ENCODE results near the gene CHORDC1. TPM values are rescaled to one million over a fixed set of nuclear protein-coding genes. Genes with fewer than 3 reads are reported as not detected.
"Not testable (repeated sequence)": the region's sequence is repeated elsewhere in the genome, so short reads cannot be mapped to it uniquely, and the experiment has no call there.

CHORDC1 gene
- total and polyA plus RNA-seq, 10 of the 15 experiments (the other 5 are each of a cell fraction or from before 2014, with no cell fraction given), result 32.6 to 108 (median 54.3) TPM

DNA sequence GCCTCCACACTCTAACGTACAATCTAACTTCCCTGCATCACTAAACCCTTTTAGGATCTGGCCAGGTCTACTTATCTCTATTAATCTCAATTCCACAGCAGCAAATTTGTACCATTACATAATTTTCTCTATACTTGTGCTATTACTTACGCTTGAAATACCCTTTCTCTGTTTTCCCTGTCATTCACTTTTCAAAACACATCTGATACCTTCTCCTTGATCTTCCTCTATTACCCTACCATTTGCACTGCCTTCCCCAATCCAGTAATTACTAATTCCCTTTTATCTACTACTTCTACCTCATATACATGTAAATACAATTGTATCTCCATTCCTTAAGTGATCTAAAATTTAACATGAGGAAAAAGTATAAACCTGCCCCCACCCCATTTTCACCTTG is 14.0 kb downstream of the CHORDC1 start:
- Histone ChIP-seq H3K79me2 (ENCODE audit: control insufficient read depth, insufficient read depth, low read length) (peaks cover 3% of the 10 kb centered on the region), H3K36me3 (ENCODE audit: control insufficient read depth in 2 of 2, insufficient read depth in 2 of 2, low read length in 1 of 2) (peaks cover 0 to 25% of the 10 kb centered on the region in 2 experiments; a peak in 3 of 4 replicates), H3K27ac (ENCODE audit: control insufficient read depth, insufficient read depth) (no peak overlapping the region), H4K20me1 (ENCODE audit: control insufficient read depth, insufficient read depth) (no peaks in the 10 kb centered on the region), H3K4me1 (ENCODE audit: control insufficient read depth, insufficient read depth, low read length) (no peaks in the 10 kb centered on the region), H3K4me2 (ENCODE audit: control insufficient read depth, insufficient read depth) (no peak overlapping the region), H2AFZ (ENCODE audit: control insufficient read depth, low read depth, low read length) (no peak overlapping the region), H3K27me3 (replicated peaks in 1 of 2; ENCODE audit: control insufficient read depth in 2 of 2, insufficient read depth in 2 of 2, low read length in 1 of 2) (no peaks in the 10 kb centered on the region), H3K9ac (ENCODE audit: control insufficient read depth, insufficient read depth, low read length) (no peak overlapping the region), H3K9me3 (replicated peaks; ENCODE audit: control insufficient read depth, insufficient read depth, low read length) (no peaks in the 10 kb centered on the region), H3K4me3 (no peak overlapping the region)
- FAIRE-seq (no peak), DNase-seq (ENCODE audit: low read depth, low spot score) (no peak), ATAC-seq (no peak)
- POLR2A ChIA-PET, result no interaction called here
- SMC1A ChIA-PET (ENCODE audit: uncharacterized antibody, unreplicated experiment), result interaction anchor here (1.6 kb wide), 1 partner anchor 12 kb away, joined by 5 read pairs; no protein-coding TSS in a partner anchor
- in situ Hi-C loops (cut with MboI), result no loop called here
- no TSS peak for BruUV-seq (replicated peaks)
- RAD21 ChIA-PET (ENCODE audit: unreplicated experiment), result no interaction called here
- 100% methylated on average over 2 of the region's 2 CpGs for WGBS (ENCODE audit: insufficient coverage, insufficient replicate concordance, low lambda C conversion rate, missing lambda C conversion rate)
- TF ChIP-seq SUPT20H (IDR thresholded peaks at IDR 0.05; ENCODE audit: borderline replicate concordance, control insufficient read depth, low read depth, low read length), result no peak
- TF ChIP-seq SMAD1 (IDR thresholded peaks at IDR 0.05; ENCODE audit: low read depth, partially characterized antibody), result no peak
- TF ChIP-seq RELA (IDR thresholded peaks at IDR 0.05; ENCODE audit: borderline replicate concordance, partially characterized antibody), result no peak
- no peak for TF ChIP-seq MEF2B (IDR thresholded peaks at IDR 0.05; ENCODE audit: partially characterized antibody, poor library complexity, severe bottlenecking)
- no peak for TF ChIP-seq CHD4 (IDR thresholded peaks at IDR 0.05)
- intact Hi-C loops (cut with micrococcal nuclease; ENCODE audit: unreplicated experiment), result no loop called here
- CTCF ChIA-PET, result interaction anchor here (0.9 to 1.0 kb wide), 2 partner anchors 11 to 13 kb away, joined by 3 to 4 read pairs; no protein-coding TSS in a partner anchor

DNA sequence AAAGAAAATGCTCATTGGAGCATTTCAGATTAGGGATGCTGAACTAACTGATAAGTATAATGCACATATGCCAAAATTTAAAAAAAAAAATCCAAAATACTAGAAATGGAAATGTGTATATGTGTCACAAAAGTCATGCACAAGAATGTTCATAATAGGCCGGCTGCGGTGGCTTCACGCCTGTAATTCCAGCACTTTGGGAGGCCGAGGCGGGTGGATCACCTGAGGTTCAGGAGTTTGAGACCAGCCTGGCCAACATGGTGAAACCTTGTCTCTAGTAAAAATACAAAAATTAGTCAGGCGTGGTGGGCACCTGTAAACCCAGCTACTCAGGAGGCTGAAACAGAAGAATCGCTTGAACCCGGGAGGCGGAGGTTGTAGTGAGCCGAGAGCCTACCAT is 14.9 kb downstream of the CHORDC1 start:
- 92% methylated on average over 10 of the region's 10 CpGs for WGBS (ENCODE audit: insufficient coverage, insufficient replicate concordance, low lambda C conversion rate, missing lambda C conversion rate)
- CTCF ChIA-PET, result not testable (repeated sequence)
- peaks cover 0 to 19% of the 10 kb centered on the region in 2 experiments; a peak in 3 of 4 replicates for H3K36me3 ChIP-seq (ENCODE audit: control insufficient read depth in 2 of 2, insufficient read depth in 2 of 2, low read length in 1 of 2)

More for the DNA sequence above, 14.9 kb downstream of the CHORDC1 start:
- H3K4me3 ChIP-seq; H2AFZ ChIP-seq (ENCODE audit: control insufficient read depth, low read depth, low read length); H3K27ac ChIP-seq (ENCODE audit: control insufficient read depth, insufficient read depth); H3K9ac ChIP-seq (ENCODE audit: control insufficient read depth, insufficient read depth, low read length); in situ Hi-C loops (cut with MboI); H3K27me3 ChIP-seq (replicated peaks in 1 of 2; ENCODE audit: control insufficient read depth in 2 of 2, insufficient read depth in 2 of 2, low read length in 1 of 2); H3K4me2 ChIP-seq (ENCODE audit: control insufficient read depth, insufficient read depth); RAD21 ChIA-PET (ENCODE audit: unreplicated experiment); POLR2A ChIA-PET; FAIRE-seq; H3K9me3 ChIP-seq (replicated peaks; ENCODE audit: control insufficient read depth, insufficient read depth, low read length); SMC1A ChIA-PET (ENCODE audit: uncharacterized antibody, unreplicated experiment); DNase-seq (ENCODE audit: low read depth, low spot score); H4K20me1 ChIP-seq (ENCODE audit: control insufficient read depth, insufficient read depth); H3K79me2 ChIP-seq (ENCODE audit: control insufficient read depth, insufficient read depth, low read length); BruUV-seq (replicated peaks); ATAC-seq; H3K4me1 ChIP-seq (ENCODE audit: control insufficient read depth, insufficient read depth, low read length): not testable (repeated sequence)
- intact Hi-C loops (cut with micrococcal nuclease; ENCODE audit: unreplicated experiment), result loop anchor here (2.0 kb wide), 1 partner anchor 15 kb away; the partner anchor contains the start of gene CHORDC1

Data from GM12878 (cell line).